ENCODE results near the gene TTC39C.

TTC39C gene

DNA sequence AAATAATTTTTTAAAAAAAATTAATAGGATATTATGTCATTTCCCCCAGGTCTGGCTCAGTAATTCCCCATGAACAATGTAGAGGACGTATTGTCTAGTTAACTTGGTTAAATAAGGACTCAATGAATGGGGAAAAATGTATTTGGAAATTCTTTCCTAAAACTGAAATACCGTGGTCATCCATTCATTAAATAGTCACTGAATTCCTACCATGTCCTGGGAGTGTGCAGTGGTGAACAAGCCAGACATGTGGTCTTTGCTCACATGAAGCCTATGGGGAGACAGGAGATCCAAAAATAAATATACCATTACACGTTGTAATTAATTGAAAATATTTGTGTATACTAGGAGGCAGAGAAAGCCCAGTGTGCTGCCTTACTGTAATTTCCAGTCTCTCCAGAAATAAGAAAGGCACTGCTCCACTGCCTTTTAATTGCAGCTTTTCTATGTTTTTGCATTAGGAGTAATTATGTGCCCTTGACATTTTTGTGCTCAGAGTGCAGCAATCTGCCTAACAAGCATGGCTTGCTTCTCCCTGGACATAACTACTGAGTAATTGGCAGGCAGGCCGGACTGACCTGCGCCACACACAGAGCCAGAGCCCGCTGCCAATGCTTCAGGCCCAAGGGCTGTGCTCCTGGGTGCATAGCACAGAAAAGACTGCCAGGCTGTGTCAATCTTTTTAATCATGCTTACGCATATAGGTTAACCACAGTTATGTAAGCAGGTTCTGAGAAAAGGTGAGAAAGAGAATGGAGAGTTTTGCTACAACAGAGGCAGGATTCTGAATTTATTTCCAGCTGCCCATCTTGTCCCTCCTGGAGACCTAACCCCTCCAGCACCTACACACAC, 22.2 kb upstream of the TTC39C start:
- no peak for DNase-seq (ENCODE audit: low read depth in 3 of 3)

DNA sequence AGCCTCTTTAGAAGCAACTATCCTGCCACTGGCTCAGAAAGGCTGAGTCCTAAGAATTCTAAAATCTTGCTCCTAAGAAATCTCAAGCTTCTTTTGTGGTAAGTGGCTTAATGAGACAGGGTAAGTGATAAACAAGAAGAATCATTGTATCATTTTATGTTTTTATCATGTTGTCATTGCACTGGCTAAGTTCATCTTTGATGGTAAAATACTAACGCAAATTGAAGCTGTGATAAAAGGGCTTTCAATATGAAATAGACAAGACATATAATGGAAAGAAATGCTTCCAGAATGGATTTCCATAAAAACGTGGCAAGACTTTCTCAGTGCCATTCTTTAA, 21.6 kb upstream of the TTC39C start:
- no peak for DNase-seq (ENCODE audit: low read depth in 3 of 3)

DNA sequence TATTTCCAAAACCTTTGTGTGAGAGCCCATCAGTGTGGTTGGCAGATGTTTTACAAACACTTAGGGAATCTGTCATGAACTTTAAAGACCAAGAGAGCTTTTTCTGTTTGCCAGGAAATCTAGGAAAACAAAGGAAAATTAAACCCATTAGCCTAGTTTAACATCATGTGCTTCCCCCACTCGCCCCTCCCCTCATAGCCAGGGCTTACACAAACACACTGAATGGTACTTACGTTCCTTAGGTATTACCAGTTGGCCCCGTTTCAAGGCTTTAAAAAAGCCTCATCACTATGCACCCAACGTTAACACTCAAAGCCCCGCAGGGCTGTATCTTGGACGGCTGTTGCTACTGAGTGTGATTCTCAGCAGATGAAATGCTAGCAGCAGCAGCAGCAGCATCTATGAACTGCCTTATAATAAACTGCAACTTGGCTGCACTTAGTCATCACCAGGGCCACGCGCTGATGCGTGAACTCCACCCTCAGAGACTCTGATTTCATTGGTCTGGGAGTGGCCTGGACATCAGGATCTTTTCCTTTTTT, 20.1 kb upstream of the TTC39C start:
- no peak for DNase-seq (ENCODE audit: low read depth in 3 of 3)

DNA sequence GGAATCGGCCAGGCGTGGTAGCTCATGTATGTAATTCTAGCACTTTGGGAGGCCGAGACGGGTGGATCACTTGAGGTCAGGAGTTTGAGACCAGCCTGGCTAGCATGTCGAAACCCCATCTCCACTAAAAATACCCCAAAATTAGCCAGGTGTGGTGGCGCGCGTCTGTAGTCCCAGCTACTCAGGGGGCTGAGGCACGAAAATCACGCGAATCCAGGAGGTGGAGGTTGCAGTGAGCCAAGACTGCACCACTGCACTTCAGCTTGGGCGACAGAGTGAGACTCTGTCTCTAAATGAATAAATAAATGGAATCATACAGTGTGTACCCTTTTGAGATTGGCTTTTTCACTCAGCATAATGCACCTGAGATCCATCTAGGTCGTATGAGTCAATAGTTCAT, 19.4 kb upstream of the TTC39C start:
- no peak for DNase-seq (ENCODE audit: low read depth in 3 of 3)

DNA sequence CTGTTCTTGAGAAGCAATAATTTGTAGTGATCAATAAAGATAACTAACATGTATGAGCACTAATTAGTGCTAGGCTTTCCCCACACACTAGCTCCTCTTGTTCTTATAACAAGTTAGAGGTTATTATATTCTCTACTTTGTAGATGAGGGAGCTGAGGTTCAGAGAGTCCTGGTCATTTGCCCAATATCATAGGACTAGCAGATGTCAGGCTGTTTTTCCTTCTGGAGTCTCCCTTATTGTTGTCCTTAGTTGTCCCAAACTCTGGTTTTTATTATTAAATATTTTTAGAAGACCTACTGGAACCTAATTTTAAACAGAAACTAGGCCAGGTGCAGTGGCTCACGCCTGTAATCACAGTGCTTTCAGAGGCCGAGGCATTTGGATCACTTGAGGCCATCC, 16.5 kb upstream of the TTC39C start:
- DNase-seq (ENCODE audit: low read depth in 3 of 3) = no peak

DNA sequence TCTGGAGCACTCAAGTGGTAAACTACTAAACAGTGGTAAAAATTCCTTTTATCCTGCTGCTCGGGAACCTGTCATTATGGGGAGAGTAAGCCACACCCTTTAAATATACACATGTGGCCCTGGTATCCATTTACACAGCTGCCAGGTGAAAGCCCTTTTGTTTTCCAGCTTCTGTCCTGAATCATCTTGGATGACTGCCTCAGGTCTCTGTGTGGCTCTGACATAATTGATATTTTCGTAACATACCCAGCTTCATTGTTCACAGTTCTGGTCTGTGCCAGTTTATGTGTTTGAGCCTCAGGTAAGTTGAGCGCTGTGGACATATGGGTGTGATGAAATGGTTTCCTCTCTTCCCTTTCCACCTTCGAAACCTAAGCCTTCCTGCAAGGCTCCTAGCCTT, 15.7 kb upstream of the TTC39C start:
- DNase-seq (ENCODE audit: low read depth in 3 of 3) = no peak

DNA sequence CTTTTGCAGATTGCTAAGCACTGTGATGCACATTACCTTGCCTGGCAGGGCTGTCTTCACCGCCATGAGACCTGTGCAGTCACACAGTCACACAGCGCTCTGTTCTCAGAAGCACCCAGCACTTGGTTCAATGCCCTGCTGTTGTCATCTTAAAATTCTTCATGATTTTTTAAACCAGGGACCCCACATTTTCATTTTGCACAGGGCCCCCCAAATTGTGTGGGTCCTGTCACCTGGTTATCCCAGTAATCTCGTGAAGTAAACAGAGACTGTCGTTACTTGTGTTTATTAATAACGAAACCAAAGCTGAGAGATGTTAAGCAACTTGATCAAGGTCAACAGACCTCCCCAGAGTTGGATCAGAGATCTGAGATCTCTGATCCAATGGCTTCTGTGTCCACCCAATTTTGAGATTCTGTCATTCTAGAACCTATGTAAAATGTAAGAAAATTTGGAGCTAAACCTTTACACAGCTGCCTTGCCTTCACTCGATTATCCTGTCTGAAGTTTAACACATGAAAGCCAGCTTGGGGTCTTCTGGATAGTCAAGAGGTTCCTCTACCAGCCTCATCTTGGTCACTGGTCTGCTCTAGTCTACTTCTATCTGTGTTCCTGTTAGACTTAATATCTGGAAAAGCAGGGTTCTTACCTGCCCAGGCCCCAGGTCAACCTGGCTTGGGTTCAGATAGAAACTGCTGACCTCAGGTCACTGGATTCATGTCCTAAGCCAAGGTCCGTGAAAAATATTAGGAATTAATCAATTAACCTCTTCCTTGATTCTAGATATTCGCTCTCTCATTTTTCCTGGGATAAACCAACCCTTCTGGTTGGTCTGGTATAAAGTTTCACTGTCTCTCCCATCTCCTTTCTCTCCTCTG, 13.7 kb upstream of the TTC39C start:
- DNase-seq (ENCODE audit: low read depth in 3 of 3) = no peak

DNA sequence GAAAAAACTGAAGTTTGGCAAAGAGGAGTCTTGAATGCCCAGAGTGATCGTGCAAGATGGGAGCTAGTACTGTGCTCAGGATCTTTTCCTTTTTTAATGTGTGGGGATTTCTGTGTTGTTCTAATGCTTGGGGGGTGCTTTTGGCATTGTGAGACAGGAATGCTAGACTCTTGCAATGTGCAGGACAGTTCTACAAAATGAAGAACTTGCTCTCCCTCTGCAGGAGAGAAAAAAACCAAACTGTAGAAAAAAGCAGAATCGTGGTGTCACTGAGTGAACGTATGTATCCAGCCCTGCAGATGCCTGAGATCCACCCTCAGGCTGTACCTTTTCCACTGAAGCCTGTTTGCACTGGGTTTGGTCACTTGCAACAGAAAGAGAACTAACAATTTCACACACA, 12.1 kb upstream of the TTC39C start:
- DNase-seq (ENCODE audit: low read depth in 3 of 3) = no peak

DNA sequence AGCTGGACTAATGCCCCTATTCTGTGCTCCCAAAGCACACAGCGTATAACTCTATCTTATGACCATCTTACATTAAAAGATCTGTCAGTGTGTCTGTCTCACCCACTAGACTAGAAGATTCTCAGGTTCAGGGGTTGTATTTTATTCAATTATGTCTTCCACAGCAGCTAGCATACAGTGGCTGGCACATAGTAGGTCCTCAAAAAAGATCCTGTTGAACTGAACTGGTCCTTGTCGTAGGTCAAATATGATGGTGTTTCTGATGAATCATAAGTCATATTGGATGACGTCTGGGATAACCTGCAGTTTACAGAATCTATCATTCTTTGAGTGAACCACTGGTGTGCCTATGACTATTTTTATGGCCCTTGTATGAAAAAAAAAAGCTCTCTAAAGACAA, 11.3 kb upstream of the TTC39C start:
- no peak for DNase-seq (ENCODE audit: low read depth in 3 of 3)

DNA sequence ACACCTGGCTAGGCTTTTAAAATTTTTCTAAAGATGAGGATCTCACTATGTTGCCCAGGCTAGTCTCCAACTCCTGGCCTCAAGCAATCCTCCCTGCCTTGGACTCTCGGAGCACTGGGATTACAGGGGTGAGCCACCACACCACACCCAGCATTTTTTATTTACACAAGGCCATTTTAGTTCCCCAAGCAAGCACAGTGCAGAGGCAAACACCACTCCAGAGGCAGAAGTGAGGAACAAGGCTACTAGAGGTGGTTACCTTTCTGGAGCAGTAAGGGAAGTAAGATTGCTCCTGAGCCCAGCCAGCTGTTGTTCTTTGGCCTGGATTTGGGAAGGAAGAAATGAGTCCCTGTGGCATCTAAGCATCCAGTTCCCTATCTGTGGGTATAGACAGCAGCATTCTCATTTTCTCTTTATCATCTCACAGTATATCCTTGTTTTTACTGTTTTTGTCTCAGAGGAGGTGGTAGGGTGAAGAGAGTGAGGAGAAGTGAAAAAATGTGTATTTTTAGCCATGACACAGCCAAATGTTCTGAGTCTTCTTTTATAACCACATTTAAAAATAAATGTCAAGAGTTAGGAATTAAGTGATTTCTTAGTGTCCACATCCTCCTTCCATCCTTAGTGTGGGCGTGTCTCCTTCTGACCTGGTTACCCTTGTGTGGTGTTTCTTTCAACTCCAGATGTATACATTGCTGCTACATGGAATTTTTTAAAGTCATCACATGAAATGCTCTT, 10.5 kb upstream of the TTC39C start:
- no peak for DNase-seq (ENCODE audit: low read depth in 3 of 3)

DNA sequence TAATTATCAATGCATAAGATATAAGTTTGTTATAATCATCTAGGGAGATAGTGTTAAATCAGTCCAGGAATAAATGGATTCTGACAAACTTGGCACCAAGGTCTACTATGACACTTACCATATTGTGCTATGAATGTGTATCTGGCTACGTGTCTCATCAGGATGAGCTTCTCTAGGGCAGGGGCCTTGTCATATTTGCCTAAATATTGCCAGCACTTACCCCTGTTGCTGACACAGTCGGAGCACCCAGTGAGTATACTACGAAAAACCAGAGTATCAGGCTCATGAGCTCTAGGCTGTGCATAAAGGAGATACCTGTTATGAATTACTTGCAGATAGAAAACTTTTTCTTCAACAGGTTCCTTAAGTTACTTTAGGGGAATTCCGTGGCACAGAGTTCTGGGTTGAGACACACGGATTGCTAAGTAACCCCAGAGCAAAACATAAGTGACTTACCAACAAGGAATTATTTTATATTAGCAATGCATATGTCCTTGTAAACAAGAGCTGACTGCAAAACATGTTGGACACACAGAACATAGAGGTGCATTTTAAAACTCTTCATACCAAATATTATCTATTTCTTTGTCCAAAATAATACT, 7.7 kb upstream of the TTC39C start:
- DNase-seq (ENCODE audit: low read depth in 3 of 3) = no peak

DNA sequence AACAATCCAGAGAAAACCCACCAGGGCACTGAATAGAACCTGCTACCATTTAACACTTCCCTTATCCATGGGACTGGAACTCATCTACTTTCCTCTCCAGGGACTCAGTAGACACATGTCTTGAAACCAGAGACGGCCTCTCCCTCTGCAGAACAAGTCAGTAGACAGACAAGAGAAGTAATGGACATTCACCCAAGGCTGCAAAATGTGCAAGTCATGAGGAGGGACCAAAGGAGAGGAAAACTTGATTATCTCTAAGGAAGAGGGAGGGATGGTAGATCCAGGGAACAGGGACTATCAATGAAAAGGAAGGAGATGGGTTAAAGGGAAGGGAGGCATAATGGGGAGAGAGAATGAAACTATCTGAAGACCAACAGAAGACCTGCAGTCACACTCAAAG, 5.3 kb upstream of the TTC39C start:
- no peak for DNase-seq (ENCODE audit: low read depth in 3 of 3)

DNA sequence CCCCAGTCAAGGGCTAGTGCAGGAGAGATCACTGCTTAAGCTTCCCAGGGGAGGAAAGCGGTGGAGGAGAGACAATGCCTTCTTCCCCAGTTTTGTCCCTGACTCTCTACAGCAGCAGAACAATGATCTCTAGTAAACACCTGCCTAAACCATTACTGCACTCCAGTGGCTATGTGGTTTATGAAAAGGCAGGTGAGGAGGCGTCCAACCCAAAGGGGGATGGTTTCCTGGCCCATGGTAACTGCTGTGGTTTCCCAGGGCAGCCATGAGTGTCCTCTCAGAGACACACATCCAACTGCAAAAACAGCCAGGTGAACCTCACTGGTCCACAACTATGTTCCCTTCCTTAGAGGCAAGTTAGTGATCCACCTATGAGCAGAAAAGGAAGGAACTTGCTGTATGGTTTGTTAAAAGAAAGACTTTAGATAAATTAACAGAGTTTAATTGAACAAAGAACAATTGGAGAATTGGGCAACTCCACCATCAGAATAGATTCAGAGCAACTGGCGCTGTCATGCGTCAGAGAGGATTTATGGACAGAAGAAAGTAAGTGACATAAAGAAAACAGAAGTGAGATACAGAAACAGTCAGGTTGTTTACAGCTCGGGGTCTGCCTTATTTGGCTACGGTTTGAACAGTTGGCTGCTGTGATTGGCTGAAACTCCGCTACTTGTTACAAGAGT, 4.8 kb upstream of the TTC39C start:
- no peak for DNase-seq (ENCODE audit: low read depth in 3 of 3)

DNA sequence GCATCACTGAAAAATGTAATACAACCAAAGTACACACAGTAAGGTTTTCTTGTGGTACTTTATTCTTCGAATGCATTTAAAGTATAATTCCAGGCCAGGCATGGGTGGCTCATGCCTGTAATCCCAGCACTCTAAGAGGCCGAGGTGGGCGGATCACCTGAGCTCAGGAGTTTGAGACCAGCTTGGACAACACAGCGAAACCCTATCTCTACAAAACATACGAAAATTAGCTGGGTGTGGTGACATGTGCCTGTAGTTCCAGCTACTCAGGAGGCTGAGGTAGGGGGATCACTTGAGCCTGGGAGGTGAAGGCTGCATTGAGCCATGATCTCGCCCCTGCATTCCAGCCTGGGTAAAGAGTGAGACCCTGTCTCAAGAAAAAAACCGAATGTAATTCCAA, 3.9 kb upstream of the TTC39C start:
- DNase-seq (ENCODE audit: low read depth in 3 of 3) = no peak

DNA sequence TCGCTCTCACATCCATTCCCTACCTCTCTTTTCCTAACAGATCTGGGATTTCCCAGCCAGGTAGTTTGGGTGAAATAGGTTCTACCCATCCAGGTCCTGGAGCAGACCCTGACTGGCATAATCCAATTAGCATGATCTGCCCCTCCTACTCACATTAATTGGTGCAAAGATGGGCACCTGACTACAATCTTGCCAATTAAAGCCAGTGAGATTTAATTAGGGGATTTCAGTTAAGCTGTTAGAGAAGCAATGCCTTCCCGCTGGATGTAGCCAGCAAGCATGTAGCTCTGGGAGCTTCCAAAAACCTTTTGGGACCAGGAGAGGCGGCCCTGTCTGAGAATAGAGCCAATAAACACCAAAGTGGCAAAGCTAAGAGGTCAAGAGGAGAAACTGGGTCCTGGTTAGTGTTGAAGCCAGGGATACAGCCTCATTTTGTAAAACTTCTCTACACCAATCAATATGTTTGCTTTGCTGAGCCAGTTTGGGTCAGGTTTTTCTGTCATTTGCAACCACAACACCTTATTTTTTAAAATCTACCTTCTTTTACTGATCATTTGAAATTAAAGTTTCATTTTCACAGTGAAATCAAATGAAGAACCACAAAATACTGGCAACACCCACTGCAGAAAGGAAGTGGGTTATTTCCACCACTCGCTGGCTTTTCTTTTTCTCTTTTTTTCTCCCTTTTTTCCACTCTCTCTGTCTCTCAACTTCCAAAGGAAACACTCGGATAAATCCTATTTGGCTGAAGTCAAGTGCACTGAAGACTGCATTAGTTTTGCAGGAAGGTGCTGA, 3.2 kb upstream of the TTC39C start:
- no peak for DNase-seq (ENCODE audit: low read depth in 3 of 3)

DNA sequence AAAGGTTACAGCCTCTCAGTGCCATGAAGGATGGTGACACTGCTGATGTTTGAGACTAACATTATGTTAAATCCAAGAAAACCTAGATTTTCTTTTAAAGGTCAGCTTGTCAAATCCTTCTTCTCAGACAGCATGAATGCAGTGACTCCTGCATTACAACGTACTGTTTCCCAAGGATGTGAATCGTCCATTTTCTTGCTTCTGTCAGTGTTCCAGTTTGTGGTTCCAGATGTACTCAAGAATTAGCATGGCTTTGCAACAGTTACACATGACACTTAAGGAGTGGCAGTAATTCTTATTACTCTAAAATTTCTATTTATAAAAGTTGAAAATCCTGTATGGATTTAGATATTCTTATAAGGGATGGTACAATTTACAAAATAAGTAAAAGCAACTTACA, 1.5 kb upstream of the TTC39C start:
- DNase-seq (ENCODE audit: low read depth in 3 of 3) = no peak

DNA sequence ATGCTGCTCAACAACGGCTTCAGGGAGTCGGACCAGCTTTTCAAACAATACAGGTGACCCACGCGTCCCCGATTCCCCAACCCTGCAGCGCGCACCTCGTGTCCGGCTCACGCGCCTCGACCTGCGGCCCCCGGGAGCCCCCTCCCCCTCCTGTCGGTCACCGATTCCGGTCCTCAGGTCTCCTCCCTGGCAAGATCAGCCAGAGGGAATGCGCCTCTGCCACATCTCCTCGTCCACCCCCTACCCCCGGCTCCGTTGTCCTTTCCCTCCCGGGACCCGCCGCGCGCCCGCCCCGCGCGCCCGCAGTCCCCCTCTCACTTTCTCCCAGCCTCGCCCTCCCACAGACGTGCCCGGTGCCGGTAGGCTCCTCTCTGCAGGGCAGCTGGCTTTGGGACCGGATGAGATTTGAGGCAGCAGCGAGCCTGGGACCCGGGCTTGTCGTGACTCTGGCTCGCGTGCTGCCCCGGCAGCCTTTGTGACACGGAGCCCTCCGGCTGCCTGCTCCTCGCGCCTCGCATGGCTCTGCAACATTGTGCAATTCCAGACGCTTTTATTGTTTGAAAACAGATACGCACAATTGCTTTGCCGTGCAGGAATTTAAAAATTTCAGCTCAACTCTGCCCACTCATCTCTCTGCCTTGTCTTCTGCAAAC, 558 bp downstream of the TTC39C start:
- no peak for DNase-seq (ENCODE audit: low read depth in 3 of 3)

DNA sequence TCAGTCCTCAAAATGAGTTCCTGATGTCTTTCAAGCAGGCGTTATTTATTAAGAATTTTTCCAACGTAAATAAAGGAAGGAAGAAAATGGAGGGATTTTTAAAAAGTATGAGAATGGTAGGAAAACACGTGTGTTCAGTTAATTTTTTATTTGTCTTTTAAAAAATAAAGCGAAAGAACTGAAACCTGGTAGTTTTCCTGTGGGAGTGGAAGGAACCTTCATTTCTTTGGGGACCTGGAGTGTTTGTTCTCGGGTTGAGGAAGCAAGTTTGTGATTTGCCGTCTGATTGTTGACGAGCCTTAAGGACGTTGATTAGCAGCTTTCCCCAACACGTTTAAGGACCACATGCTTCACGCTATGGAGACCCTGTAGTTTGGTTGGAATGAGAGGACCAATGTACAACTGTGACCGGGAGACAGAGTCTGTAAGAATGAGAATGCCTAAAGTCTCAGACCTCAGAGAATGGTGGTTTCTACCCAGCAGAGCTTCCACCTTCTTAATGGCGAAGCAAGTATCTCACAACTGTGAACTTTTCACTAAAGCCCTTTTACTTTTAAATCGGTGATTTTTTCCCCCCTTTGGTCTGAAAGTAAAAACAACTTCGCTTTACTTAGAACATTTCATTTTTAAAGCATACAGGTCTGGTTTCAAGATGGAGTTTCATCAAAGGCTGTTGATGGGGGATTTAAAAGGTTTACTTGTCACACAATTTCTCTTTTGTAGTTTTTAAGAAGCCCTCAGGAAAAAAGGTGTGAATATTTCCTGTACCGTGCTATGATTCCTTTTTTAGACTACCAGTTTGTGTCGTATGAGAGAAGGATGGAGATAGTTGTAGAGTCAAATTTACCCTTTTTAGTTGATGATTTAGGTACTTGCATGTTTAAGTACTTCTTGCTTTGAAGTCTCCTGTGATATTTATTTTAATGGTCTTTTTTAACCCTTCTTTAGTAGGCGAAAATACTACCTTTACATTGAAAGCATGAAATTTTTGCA, 1.4 kb downstream of the TTC39C start:
- DNase-seq (ENCODE audit: low read depth in 3 of 3) = no peak

DNA sequence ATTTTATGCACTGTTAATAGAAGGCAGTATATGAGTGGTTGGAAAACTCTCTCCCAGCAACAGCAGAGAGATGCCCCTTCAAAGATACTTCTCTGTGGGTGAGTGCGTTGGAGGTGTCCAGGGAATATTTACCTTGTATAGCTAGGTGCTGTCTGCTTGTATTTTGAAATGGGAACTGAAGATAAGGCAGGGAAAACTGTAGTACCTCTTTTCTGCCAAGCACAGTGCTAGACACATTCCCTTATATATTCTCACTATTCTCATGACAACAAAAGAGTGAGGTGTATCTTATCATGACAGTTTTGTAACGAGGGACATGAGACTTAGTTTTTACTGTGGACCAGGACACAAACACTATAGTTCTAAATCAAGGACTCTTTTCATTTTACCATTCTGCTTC, 2.1 kb downstream of the TTC39C start:
- DNase-seq (ENCODE audit: low read depth in 3 of 3) = no peak
